GM10847 (cell line): Measurements from ENCODE around the gene COTL1.

ENCODE experiments used
- POLR2A ChIP-seq: IDR thresholded peaks from 2 replicates; pipeline ENCODE4 v1.6.1; 2011; ENCODE audit not compliant: insufficient read length; ENCODE audit errors: extremely low read depth

The COTL1 gene

GRCh38 chr16:84529607-84530006 lies 88.3 kb downstream of the COTL1 start:
- no peak for TF ChIP-seq POLR2A

GRCh38 chr16:84528322-84528721 lies 89.6 kb downstream of the COTL1 start:
- no peak for TF ChIP-seq POLR2A

- no peak for TF ChIP-seq POLR2A
Observed at GRCh38 chr16:84527532-84528269, 90.2 kb downstream of the COTL1 start.

GRCh38 chr16:84526794-84527531 lies 90.9 kb downstream of the COTL1 start:
- no peak for TF ChIP-seq POLR2A

GRCh38 chr16:84524346-84524920 lies 93.4 kb downstream of the COTL1 start:
- no peak for TF ChIP-seq POLR2A

GRCh38 chr16:84521497-84521770 lies 96.4 kb downstream of the COTL1 start:
- no peak for TF ChIP-seq POLR2A

- no peak for TF ChIP-seq POLR2A
Observed at GRCh38 chr16:84520725-84521496, 97.0 kb downstream of the COTL1 start.

GRCh38 chr16:84519855-84520254 lies 98.0 kb downstream of the COTL1 start:
- TF ChIP-seq POLR2A = no peak

- no peak for TF ChIP-seq POLR2A
Observed at GRCh38 chr16:84518804-84519341, 99.0 kb downstream of the COTL1 start.

GRCh38 chr16:84517366-84517765 lies 100.5 kb downstream of the COTL1 start:
- no peak for TF ChIP-seq POLR2A
